Endodermal cell (in vitro differentiated cells): ENCODE results near the gene TPT1. TPM values are rescaled to one million over a fixed set of nuclear protein-coding genes. Genes with fewer than 3 reads are reported as not detected.
"Not testable (repeated sequence)": the region's sequence is repeated elsewhere in the genome, so short reads cannot be mapped to it uniquely, and the experiment has no call there.

ENCODE experiments used
- DNase-seq: peaks from one replicate; pipeline ENCODE4 v3.0.0-alpha.2; 2017
- H3K27ac ChIP-seq: 2 replicates; pipeline ENCODE4 v1.5.1; 2013; ENCODE audit warnings: mild to moderate bottlenecking, low read depth, low read length, moderate library complexity
- H3K27me3 ChIP-seq: 2 replicates; pipeline ENCODE4 v1.6.1; 2013; ENCODE audit warnings: mild to moderate bottlenecking, low read length, moderate library complexity; ENCODE audit not compliant: insufficient read depth, control insufficient read depth, poor library complexity, severe bottlenecking
- H3K36me3 ChIP-seq: 2 replicates; pipeline ENCODE4 v1.7.0; 2013; ENCODE audit warnings: mild to moderate bottlenecking, low read length, moderate library complexity; ENCODE audit not compliant: control insufficient read depth, insufficient read depth
- H3K4me1 ChIP-seq: one replicate; pipeline ENCODE4 v1.7.0; 2013; ENCODE audit warnings: low read length; ENCODE audit not compliant: control insufficient read depth, insufficient read depth
- H3K4me3 ChIP-seq: 2 replicates; pipeline ENCODE4 v1.5.1; 2013; ENCODE audit warnings: mild to moderate bottlenecking, low read length, moderate library complexity
- H3K9ac ChIP-seq: 2 replicates; pipeline ENCODE4 v1.6.1; 2013; ENCODE audit warnings: mild to moderate bottlenecking, low read length, moderate library complexity; ENCODE audit not compliant: poor library complexity, severe bottlenecking; ENCODE audit errors: extremely low read depth
- H3K9me3 ChIP-seq: 2 replicates; pipeline ENCODE4 v1.6.1; 2013; ENCODE audit warnings: mild to moderate bottlenecking, low read length, moderate library complexity; ENCODE audit not compliant: control insufficient read depth
- H3K27ac Mint-ChIP-seq: 2 replicates; pipeline ENCODE4 v1.8.0; 2020; ENCODE audit warnings: mixed read lengths
- H3K27me3 Mint-ChIP-seq: 2 replicates; pipeline ENCODE4 v1.8.0; 2021; ENCODE audit warnings: mild to moderate bottlenecking, mixed read lengths; ENCODE audit not compliant: insufficient read depth
- H3K36me3 Mint-ChIP-seq: 2 replicates; pipeline ENCODE4 v1.8.0; 2020; ENCODE audit warnings: low read depth, mixed read lengths
- H3K4me1 Mint-ChIP-seq: 2 replicates; pipeline ENCODE4 v1.8.0; 2020; ENCODE audit warnings: mixed read lengths
- H3K4me3 Mint-ChIP-seq: 2 replicates; pipeline ENCODE4 v1.8.0; 2020; ENCODE audit warnings: mild to moderate bottlenecking, moderate library complexity, mixed read lengths
- H3K9me3 Mint-ChIP-seq: 2 replicates; pipeline ENCODE4 v1.8.0; 2020; ENCODE audit warnings: mild to moderate bottlenecking, mixed read lengths
- WGBS, 2 experiments: methylation state at CpG; one replicate each; pipeline versions ENCODE4 v1.1.5 to v1.1.7; 2013; ENCODE audit warnings: missing lambda C conversion rate in 2 of 2, mixed read lengths in 1 of 2; ENCODE audit not compliant: insufficient coverage in 1 of 2, insufficient read length in 1 of 2; 5-methylcytosine and 5-hydroxymethylcytosine counted together
- long read RNA-seq, 4 experiments: library from polyadenylated mRNA in 2 of 4; library from RNA in 1 of 4; library from capped mRNA in 1 of 4; stranded (forward) in 3 of 4; unstranded in 1 of 4; transcript quantifications; one replicate each; pipeline ENCODE4 v2.0.0, GENCODE V29; 2020 to 2021; ENCODE audit warnings: inconsistent platforms in 1 of 4
- polyA plus RNA-seq, 2 experiments: library from polyadenylated mRNA; stranded (reverse); fragments of 50-300 nt; gene quantifications; one replicate each; pipeline ENCODE4 v1.2.3, GENCODE V29; 2013
- total RNA-seq, 2 donors: library from RNA; stranded (reverse); fragmentation: NEBNext Ultra II Directional in 1 of 2; extraction: Animal tissue kit (Norgen Biotek cat#: 25700) in 1 of 2; gene quantifications; 2 replicates in 1 of 2; 3 replicates in 1 of 2; pipeline ENCODE4 v1.2.1, GENCODE V29; 2021
- TF ChIP-seq, protein P1 (sequence below): fragments of 200-600 bp; sonication (generic); conservative IDR thresholded peaks from 2 replicates; pipeline ENCODE4 v1.5.0; 2021; ENCODE audit warnings: antibody characterized with exemption, mild to moderate bottlenecking

TPT1 gene
- 1,000 to 10,000 TPM; 2,192 to 2,586 TPM for total RNA-seq
- polyA plus RNA-seq (2013, experiment 1 of 2), result 1,898 TPM
- polyA plus RNA-seq (2013, experiment 2 of 2), result 1,873 TPM
- long read RNA-seq, experiment 1, full-length matches to known transcripts, result 1,130 of 1,360 reads
- long read RNA-seq, experiment 1, partial matches to known transcripts, result 68 of 1,360 reads
- long read RNA-seq, experiment 1, other reads (novel, unspliced or antisense), result 162 of 1,360 reads
- long read RNA-seq, experiment 2, full-length matches to known transcripts, result 175 of 196 reads
- long read RNA-seq, experiment 2, partial matches to known transcripts, result 16 of 196 reads
- long read RNA-seq, experiment 2, other reads (novel, unspliced or antisense), result 5 of 196 reads
- long read RNA-seq, experiment 3, full-length matches to known transcripts, result 1,366 of 1,389 reads
- long read RNA-seq, experiment 3, partial matches to known transcripts, result 6 of 1,389 reads
- long read RNA-seq, experiment 3, other reads (novel, unspliced or antisense), result 17 of 1,389 reads
- long read RNA-seq, experiment 4, full-length matches to known transcripts, result 6,508 of 6,614 reads
- long read RNA-seq, experiment 4, partial matches to known transcripts, result 66 of 6,614 reads
- long read RNA-seq, experiment 4, other reads (novel, unspliced or antisense), result 40 of 6,614 reads

DNA sequence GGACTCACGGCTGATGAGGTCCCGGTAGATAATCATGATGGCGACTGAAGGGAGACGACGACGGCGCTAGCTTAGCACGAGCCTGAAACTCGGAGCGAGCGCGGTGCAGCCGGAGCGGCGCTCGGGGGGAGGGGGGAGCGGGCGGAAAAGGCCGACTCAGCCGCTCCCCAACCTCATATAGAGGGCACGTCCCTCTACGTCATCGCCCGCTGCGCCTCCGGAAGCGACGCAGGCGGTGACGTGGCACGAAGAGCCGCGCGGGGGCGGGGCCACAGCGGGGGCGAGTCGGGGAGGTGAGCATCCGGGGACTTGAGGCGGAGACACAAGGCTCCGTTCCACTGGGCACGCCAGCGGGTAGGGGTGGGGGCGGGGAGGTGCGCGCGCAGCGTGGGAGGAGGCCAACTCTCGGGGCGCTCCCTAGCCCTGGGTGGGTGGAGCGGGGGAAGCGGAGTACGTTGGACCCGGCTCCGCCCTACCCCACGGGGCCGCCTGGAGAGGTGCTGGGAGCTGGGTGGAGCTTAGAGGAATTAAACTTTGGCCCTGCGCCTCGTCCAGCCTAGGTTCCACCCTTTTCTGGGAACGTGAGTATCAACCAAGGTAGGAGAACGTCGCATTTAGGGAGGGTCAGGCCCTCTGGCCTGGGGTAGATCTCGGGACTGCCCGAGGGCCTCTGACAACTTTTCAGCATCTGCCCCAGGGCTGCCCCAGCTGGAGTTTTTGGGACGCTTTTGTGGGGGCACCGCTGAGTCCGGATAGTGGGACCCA lies at the start of gene TPT1:
Gene TPT1, minus strand, starts transcription at position 150 of the 765 bp plus-strand sequence. Its CDS starts 114 bp downstream, at position 36.
- TF ChIP-seq, protein P1, sequence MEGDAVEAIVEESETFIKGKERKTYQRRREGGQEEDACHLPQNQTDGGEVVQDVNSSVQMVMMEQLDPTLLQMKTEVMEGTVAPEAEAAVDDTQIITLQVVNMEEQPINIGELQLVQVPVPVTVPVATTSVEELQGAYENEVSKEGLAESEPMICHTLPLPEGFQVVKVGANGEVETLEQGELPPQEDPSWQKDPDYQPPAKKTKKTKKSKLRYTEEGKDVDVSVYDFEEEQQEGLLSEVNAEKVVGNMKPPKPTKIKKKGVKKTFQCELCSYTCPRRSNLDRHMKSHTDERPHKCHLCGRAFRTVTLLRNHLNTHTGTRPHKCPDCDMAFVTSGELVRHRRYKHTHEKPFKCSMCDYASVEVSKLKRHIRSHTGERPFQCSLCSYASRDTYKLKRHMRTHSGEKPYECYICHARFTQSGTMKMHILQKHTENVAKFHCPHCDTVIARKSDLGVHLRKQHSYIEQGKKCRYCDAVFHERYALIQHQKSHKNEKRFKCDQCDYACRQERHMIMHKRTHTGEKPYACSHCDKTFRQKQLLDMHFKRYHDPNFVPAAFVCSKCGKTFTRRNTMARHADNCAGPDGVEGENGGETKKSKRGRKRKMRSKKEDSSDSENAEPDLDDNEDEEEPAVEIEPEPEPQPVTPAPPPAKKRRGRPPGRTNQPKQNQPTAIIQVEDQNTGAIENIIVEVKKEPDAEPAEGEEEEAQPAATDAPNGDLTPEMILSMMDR, result no peak
- Mint-ChIP-seq H3K4me3 (peak within 1 kb of the TSS; percentile 97), H3K27ac (peak within 1 kb of the TSS; percentile 100), H3K9me3 (no peaks in the 10 kb centered on the region), H3K36me3 (peaks cover 62% of the 10 kb centered on the region), H3K4me1 (peaks cover 33% of the 10 kb centered on the region), H3K27me3 (no peaks in the 10 kb centered on the region)
- H3K9ac ChIP-seq, result peak within 1 kb of the TSS; percentile 98
- H3K36me3 ChIP-seq, result peaks cover 52% of the 10 kb centered on the region
- H3K9me3 ChIP-seq, result no peaks in the 10 kb centered on the region
- peak within 1 kb of the TSS; percentile 98 for H3K27ac ChIP-seq
- DNase-seq, result peak; percentile 100
- no peaks in the 10 kb centered on the region for H3K4me1 ChIP-seq
- H3K4me3 ChIP-seq, result peak within 1 kb of the TSS; percentile 100
- 0 to 1% methylated on average over 21 to 67 of the region's 67 CpGs for WGBS, 2 experiments
- no peaks in the 10 kb centered on the region for H3K27me3 ChIP-seq

- not testable (repeated sequence) for H3K27ac ChIP-seq, H3K9ac ChIP-seq, H3K4me1 ChIP-seq, H3K9me3 Mint-ChIP-seq, H3K27ac Mint-ChIP-seq, H3K27me3 Mint-ChIP-seq, DNase-seq, H3K27me3 ChIP-seq, H3K4me1 Mint-ChIP-seq, H3K9me3 ChIP-seq, H3K4me3 Mint-ChIP-seq, H3K4me3 ChIP-seq
- WGBS, 2 experiments, result 94 to 98% methylated on average over 3 to 7 of the region's 9 CpGs
- H3K36me3 ChIP-seq, result peaks cover 21% of the 10 kb centered on the region
- peaks cover 32% of the 10 kb centered on the region for H3K36me3 Mint-ChIP-seq
Measured at GRCh38 chr13:45390348-45390747, 49.4 kb upstream of the TPT1 start.

DNA sequence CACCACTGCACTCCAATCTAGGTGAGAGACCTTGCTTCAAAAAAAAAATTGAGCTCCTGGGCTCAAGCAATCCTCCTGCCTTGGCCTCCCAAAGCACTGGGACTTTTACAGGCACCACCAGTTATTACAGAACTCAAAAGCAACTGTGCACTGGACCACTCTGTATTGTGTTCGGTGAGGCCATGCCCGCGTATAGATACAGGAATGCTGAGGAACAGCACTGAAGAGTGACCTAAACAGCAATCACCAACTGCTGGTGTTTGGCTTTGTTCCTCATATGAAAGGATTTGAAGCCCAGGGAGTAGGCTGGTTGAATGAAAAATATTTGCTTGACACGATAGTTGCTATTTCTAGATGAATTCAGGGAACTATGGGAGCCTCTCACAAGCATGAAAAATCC lies 47.7 kb upstream of the TPT1 start:
- H3K27me3 ChIP-seq, result no peaks in the 10 kb centered on the region
- 94 to 95% methylated on average over 4 of the region's 4 CpGs for WGBS, 2 experiments
- no peak overlapping the region for H3K27ac ChIP-seq
- no peaks in the 10 kb centered on the region for H3K9me3 ChIP-seq
- no peak overlapping the region for H3K4me3 ChIP-seq
- Mint-ChIP-seq H3K36me3 (peaks cover 39% of the 10 kb centered on the region), H3K9me3 (no peaks in the 10 kb centered on the region), H3K27me3 (no peaks in the 10 kb centered on the region), H3K4me1 (no peaks in the 10 kb centered on the region), H3K4me3 (no peak overlapping the region), H3K27ac (no peak overlapping the region)
- no peak for DNase-seq
- no peak overlapping the region for H3K9ac ChIP-seq
- peaks cover 26% of the 10 kb centered on the region for H3K36me3 ChIP-seq
- no peaks in the 10 kb centered on the region for H3K4me1 ChIP-seq
- TF ChIP-seq, protein P1, result no peak

- not testable (repeated sequence) for H3K27me3 ChIP-seq, H3K9me3 Mint-ChIP-seq, DNase-seq, H3K4me3 Mint-ChIP-seq, H3K4me1 Mint-ChIP-seq, H3K4me1 ChIP-seq, H3K27ac Mint-ChIP-seq, H3K9me3 ChIP-seq, H3K4me3 ChIP-seq, H3K27me3 Mint-ChIP-seq, H3K9ac ChIP-seq, H3K27ac ChIP-seq
- H3K36me3 Mint-ChIP-seq, result peaks cover 39% of the 10 kb centered on the region
- WGBS, 2 experiments, result 94 to 95% methylated on average over 15 to 17 of the region's 17 CpGs
- H3K36me3 ChIP-seq, result peaks cover 15% of the 10 kb centered on the region
Measured at GRCh38 chr13:45386892-45387575, 46.1 kb upstream of the TPT1 start.
